HL-60 (cell line): Measurements from ENCODE around the gene BCAR3.

Source experiments
- GABPA ChIP-seq: IDR thresholded peaks from 2 replicates; pipeline ENCODE4 v1.6.1; 2012; ENCODE audit warnings: low read depth
- POLR2AphosphoS5 ChIP-seq: IDR thresholded peaks from 2 replicates; pipeline ENCODE4 v1.6.1; 2012; ENCODE audit warnings: low read depth
- TF ChIP-seq, protein P1 (sequence below): IDR thresholded peaks from one replicate; pipeline ENCODE4 v1.5.1; 2011; ENCODE audit warnings: low read length, control low read depth, inconsistent platforms; ENCODE audit not compliant: insufficient read depth

DNA sequence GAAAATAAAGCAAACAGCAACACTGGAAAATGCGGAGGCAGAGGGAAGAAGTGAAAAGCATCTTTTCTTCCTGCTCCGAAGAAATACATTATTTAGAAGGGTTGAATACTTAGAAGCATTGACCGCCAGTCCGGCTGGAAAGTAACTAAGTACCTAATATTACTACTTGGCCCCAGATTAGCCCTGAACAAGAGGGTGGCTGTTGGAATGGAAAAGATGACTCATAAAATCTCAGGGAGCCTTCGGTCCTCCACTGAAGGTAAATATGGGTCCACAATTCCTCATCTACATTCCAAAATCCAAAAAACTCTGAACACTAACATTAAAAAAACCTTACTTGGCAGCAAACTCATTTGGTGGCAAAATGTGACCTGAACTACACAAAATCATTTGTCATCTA, 40.1 kb downstream of the BCAR3 start:
- TF ChIP-seq, protein P1, sequence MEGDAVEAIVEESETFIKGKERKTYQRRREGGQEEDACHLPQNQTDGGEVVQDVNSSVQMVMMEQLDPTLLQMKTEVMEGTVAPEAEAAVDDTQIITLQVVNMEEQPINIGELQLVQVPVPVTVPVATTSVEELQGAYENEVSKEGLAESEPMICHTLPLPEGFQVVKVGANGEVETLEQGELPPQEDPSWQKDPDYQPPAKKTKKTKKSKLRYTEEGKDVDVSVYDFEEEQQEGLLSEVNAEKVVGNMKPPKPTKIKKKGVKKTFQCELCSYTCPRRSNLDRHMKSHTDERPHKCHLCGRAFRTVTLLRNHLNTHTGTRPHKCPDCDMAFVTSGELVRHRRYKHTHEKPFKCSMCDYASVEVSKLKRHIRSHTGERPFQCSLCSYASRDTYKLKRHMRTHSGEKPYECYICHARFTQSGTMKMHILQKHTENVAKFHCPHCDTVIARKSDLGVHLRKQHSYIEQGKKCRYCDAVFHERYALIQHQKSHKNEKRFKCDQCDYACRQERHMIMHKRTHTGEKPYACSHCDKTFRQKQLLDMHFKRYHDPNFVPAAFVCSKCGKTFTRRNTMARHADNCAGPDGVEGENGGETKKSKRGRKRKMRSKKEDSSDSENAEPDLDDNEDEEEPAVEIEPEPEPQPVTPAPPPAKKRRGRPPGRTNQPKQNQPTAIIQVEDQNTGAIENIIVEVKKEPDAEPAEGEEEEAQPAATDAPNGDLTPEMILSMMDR = no peak
- TF ChIP-seq POLR2AphosphoS5 (no peak), GABPA (no peak)
